ENCODE results near the gene KRTAP10-3. TPM values are rescaled to one million over a fixed set of nuclear protein-coding genes. Genes with fewer than 3 reads are reported as not detected.

KRTAP10-3 gene
- total RNA-seq, 1 donor from 2014 or later = not detected

DNA sequence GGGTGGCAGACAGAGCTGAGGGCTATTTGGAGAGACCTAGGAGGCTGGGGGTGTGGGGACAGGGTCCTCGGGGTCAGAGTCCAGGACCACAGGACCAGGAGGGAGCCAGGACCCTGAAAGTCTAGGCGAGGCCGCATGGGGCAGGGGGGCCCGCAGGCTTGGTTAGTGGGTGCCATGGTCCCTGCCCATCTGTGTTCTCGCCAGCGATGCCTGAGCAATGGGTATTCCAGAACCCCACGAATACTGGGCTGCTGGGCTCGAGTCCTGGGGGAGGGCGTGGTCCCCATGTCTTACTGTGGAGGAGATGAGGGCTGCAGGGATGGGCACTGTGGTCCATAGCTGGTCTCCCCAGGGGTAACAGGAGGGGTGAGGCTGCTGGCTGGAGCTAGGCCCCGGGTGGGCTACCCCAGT lies 31.7 kb upstream of the KRTAP10-3 start:
- H3K27ac ChIP-seq (ENCODE audit: low read depth, low read length) = no peak overlapping the region
- H3K79me2 ChIP-seq (ENCODE audit: insufficient read depth, low read length) = no peaks in the 10 kb centered on the region
- peaks cover 1% of the 10 kb centered on the region for H3K36me3 Mint-ChIP-seq (ENCODE audit: low read depth, unreplicated experiment)
- H3K4me2 ChIP-seq (ENCODE audit: low read length) = no peak overlapping the region
- H3K9me3 Mint-ChIP-seq (ENCODE audit: unreplicated experiment) = peaks cover 9% of the 10 kb centered on the region
- H3K9me3 ChIP-seq (ENCODE audit: insufficient read depth, low read depth, low read length) = no peaks in the 10 kb centered on the region
- H4K20me1 ChIP-seq (ENCODE audit: insufficient read depth, low read length) = no peaks in the 10 kb centered on the region
- H3K36me3 ChIP-seq (ENCODE audit: insufficient read depth, low read length) = no peaks in the 10 kb centered on the region
- no peak overlapping the region for H3K4me3 Mint-ChIP-seq (ENCODE audit: unreplicated experiment)
- no peaks in the 10 kb centered on the region for H3K27me3 ChIP-seq (ENCODE audit: insufficient read depth, low read length)
- H3K9ac ChIP-seq (ENCODE audit: low read length) = no peak overlapping the region
- DNase-seq (ENCODE audit: low read depth) = no peak
- FAIRE-seq = no peak
- H3K27me3 Mint-ChIP-seq (ENCODE audit: low read depth, unreplicated experiment) = peaks cover 39% of the 10 kb centered on the region
- peaks cover 2% of the 10 kb centered on the region for H3K4me1 Mint-ChIP-seq (ENCODE audit: low read depth, unreplicated experiment)
- no peak overlapping the region for H2AFZ ChIP-seq (ENCODE audit: low read depth, low read length)
- no peak overlapping the region for H3K4me3 ChIP-seq (ENCODE audit: insufficient read depth, low read depth, low read length)
- H3K27ac Mint-ChIP-seq (ENCODE audit: unreplicated experiment) = no peak overlapping the region
- no peaks in the 10 kb centered on the region for H3K4me1 ChIP-seq (ENCODE audit: insufficient read depth, low read length)
- no peak for TF ChIP-seq EZH2 (IDR thresholded peaks at IDR 0.05; ENCODE audit: insufficient read depth, low read length)
- TF ChIP-seq, protein P1, sequence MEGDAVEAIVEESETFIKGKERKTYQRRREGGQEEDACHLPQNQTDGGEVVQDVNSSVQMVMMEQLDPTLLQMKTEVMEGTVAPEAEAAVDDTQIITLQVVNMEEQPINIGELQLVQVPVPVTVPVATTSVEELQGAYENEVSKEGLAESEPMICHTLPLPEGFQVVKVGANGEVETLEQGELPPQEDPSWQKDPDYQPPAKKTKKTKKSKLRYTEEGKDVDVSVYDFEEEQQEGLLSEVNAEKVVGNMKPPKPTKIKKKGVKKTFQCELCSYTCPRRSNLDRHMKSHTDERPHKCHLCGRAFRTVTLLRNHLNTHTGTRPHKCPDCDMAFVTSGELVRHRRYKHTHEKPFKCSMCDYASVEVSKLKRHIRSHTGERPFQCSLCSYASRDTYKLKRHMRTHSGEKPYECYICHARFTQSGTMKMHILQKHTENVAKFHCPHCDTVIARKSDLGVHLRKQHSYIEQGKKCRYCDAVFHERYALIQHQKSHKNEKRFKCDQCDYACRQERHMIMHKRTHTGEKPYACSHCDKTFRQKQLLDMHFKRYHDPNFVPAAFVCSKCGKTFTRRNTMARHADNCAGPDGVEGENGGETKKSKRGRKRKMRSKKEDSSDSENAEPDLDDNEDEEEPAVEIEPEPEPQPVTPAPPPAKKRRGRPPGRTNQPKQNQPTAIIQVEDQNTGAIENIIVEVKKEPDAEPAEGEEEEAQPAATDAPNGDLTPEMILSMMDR (IDR thresholded peaks at IDR 0.05; ENCODE audit: insufficient read depth, low read depth, low read length) = no peak

DNA sequence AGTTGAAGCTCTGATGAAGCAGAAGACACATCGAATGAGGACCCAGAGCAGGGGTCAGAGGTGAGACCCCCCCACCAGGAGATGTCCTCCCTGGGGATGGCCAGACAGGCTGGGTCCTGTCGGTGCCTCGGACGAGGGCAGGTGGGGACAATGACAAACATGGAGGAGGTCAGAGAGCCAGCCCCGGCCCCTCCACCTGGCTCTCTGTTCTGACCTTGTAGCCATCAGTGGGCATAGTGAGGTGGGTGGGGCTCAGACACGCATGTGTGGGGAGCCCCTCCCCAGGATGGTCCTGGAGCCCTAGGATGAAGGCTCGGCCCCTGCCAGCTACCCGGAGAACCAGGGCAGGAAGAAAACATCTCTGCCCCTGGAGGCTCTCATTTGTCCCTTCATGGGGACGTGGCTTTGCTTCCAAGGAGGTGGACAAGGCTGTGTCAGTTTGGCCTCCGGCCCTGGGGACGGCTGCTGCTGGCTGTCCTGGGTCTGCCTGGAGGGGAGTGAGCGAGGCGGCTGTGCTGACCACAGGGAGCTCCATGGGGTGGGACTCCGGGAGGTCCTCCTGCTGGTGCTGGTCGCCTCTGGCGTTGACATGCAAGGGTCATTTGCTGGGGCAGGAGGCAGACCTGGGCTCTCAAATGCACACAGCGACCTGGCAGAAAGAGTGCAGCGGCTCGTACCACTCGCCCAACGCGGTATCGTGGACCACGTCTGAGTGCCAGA lies 31.2 kb upstream of the KRTAP10-3 start:
- Histone ChIP-seq H3K4me1 (ENCODE audit: insufficient read depth, low read length) (no peaks in the 10 kb centered on the region), H3K9ac (ENCODE audit: low read length) (no peak overlapping the region), H3K27ac (ENCODE audit: low read depth, low read length) (no peak overlapping the region), H3K4me3 (ENCODE audit: insufficient read depth, low read depth, low read length) (no peak overlapping the region), H3K36me3 (ENCODE audit: insufficient read depth, low read length) (no peaks in the 10 kb centered on the region), H3K79me2 (ENCODE audit: insufficient read depth, low read length) (no peaks in the 10 kb centered on the region), H3K4me2 (ENCODE audit: low read length) (no peak overlapping the region), H3K9me3 (ENCODE audit: insufficient read depth, low read depth, low read length) (no peaks in the 10 kb centered on the region), H2AFZ (ENCODE audit: low read depth, low read length) (no peak overlapping the region), H3K27me3 (ENCODE audit: insufficient read depth, low read length) (no peaks in the 10 kb centered on the region), H4K20me1 (ENCODE audit: insufficient read depth, low read length) (no peaks in the 10 kb centered on the region)
- DNase-seq (ENCODE audit: low read depth) = no peak
- Mint-ChIP-seq H3K4me1 (ENCODE audit: low read depth, unreplicated experiment) (peaks cover 2% of the 10 kb centered on the region), H3K27me3 (ENCODE audit: low read depth, unreplicated experiment) (peaks cover 42% of the 10 kb centered on the region), H3K27ac (ENCODE audit: unreplicated experiment) (no peak overlapping the region), H3K4me3 (ENCODE audit: unreplicated experiment) (no peak overlapping the region), H3K9me3 (ENCODE audit: unreplicated experiment) (peaks cover 9% of the 10 kb centered on the region), H3K36me3 (ENCODE audit: low read depth, unreplicated experiment) (peaks cover 1% of the 10 kb centered on the region)
- FAIRE-seq = no peak
- no peak for TF ChIP-seq EZH2 (IDR thresholded peaks at IDR 0.05; ENCODE audit: insufficient read depth, low read length)
- TF ChIP-seq, protein P1 (IDR thresholded peaks at IDR 0.05; ENCODE audit: insufficient read depth, low read depth, low read length) = no peak

DNA sequence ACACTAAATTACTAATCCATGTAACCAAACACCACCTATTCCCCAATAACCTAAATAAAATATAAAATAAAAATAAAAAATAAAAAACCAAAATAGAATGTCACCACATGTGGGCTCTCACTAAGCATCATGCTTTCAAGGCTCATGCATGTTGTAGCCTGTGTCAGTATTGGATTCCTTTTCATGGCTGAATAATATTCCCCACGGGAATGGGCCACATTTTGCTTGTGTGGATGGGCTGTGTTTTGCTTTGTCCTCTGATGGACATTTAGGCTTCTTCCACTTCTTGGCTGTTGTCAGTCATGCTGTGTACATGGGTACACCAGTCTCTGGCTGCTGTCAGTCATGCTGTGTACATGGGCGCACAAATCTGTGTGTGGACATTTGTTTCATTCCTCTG lies 30.5 kb upstream of the KRTAP10-3 start:
- H3K79me2 ChIP-seq (ENCODE audit: insufficient read depth, low read length) = no peaks in the 10 kb centered on the region
- FAIRE-seq = no peak
- peaks cover 9% of the 10 kb centered on the region for H3K9me3 Mint-ChIP-seq (ENCODE audit: unreplicated experiment)

More for the DNA sequence above, 30.5 kb upstream of the KRTAP10-3 start:
- H3K27ac Mint-ChIP-seq (ENCODE audit: unreplicated experiment) = no peak overlapping the region
- no peaks in the 10 kb centered on the region for H3K36me3 Mint-ChIP-seq (ENCODE audit: low read depth, unreplicated experiment)
- TF ChIP-seq EZH2 (IDR thresholded peaks at IDR 0.05; ENCODE audit: insufficient read depth, low read length) = no peak
- TF ChIP-seq, protein P1 (IDR thresholded peaks at IDR 0.05; ENCODE audit: insufficient read depth, low read depth, low read length) = no peak
- Histone ChIP-seq H3K27ac (ENCODE audit: low read depth, low read length) (no peak overlapping the region), H3K27me3 (ENCODE audit: insufficient read depth, low read length) (no peaks in the 10 kb centered on the region), H3K9ac (ENCODE audit: low read length) (no peak overlapping the region), H3K4me2 (ENCODE audit: low read length) (no peak overlapping the region), H3K4me1 (ENCODE audit: insufficient read depth, low read length) (no peaks in the 10 kb centered on the region), H3K9me3 (ENCODE audit: insufficient read depth, low read depth, low read length) (no peaks in the 10 kb centered on the region), H2AFZ (ENCODE audit: low read depth, low read length) (no peak overlapping the region), H3K4me3 (ENCODE audit: insufficient read depth, low read depth, low read length) (no peak overlapping the region), H3K36me3 (ENCODE audit: insufficient read depth, low read length) (no peaks in the 10 kb centered on the region), H4K20me1 (ENCODE audit: insufficient read depth, low read length) (no peaks in the 10 kb centered on the region)
- peaks cover 39% of the 10 kb centered on the region for H3K27me3 Mint-ChIP-seq (ENCODE audit: low read depth, unreplicated experiment)
- H3K4me3 Mint-ChIP-seq (ENCODE audit: unreplicated experiment) = no peak overlapping the region
- peaks cover 2% of the 10 kb centered on the region for H3K4me1 Mint-ChIP-seq (ENCODE audit: low read depth, unreplicated experiment)
- DNase-seq (ENCODE audit: low read depth) = no peak

All from astrocyte (in vitro differentiated cells and primary cell).